Measurements from ENCODE around the gene RNF103. TPM values are rescaled to one million over a fixed set of nuclear protein-coding genes. Genes with fewer than 3 reads are reported as not detected.

RNF103 gene
- total and polyA plus RNA-seq, 2 donors (not counting 1 experiment from before 2014, with no cell fraction given), result 20.3 to 20.9 TPM

GRCh38 chr2:86622519-86623042 lies 1.1 kb downstream of the RNF103 start:
- no peaks in the 10 kb centered on the region for H3K27me3 ChIP-seq (ENCODE audit: control insufficient read depth, insufficient read depth, low read length)
- H3K9me3 ChIP-seq (ENCODE audit: control insufficient read depth, insufficient read depth, low read depth, low read length), result no peaks in the 10 kb centered on the region
- H3K27ac ChIP-seq (ENCODE audit: insufficient read depth, low read length), result peak overlapping the region; percentile 78
- DNase-seq (ENCODE audit: low read depth in 2 of 2), result peak; percentile 16 to 28
- H3K4me3 ChIP-seq (replicated peaks in 1 of 4; ENCODE audit: control extremely low read depth in 1 of 4, insufficient read depth in 1 of 4, low read depth in 3 of 4, low read length in 4 of 4), result peak overlapping the region; percentile 69 to 95 (median 80)
- H3K4me1 ChIP-seq (ENCODE audit: control insufficient read depth, extremely low read depth, insufficient read depth, low read length), result no peaks in the 10 kb centered on the region
- H4K20me1 ChIP-seq (ENCODE audit: control insufficient read depth, extremely low read depth, insufficient read depth, low read length), result no peaks in the 10 kb centered on the region
- H2AFZ ChIP-seq (ENCODE audit: low read length), result peak overlapping the region; percentile 67
- H3K79me2 ChIP-seq (ENCODE audit: control insufficient read depth, insufficient read depth, low read length), result peaks cover 17% of the 10 kb centered on the region
- TF ChIP-seq, protein P1, sequence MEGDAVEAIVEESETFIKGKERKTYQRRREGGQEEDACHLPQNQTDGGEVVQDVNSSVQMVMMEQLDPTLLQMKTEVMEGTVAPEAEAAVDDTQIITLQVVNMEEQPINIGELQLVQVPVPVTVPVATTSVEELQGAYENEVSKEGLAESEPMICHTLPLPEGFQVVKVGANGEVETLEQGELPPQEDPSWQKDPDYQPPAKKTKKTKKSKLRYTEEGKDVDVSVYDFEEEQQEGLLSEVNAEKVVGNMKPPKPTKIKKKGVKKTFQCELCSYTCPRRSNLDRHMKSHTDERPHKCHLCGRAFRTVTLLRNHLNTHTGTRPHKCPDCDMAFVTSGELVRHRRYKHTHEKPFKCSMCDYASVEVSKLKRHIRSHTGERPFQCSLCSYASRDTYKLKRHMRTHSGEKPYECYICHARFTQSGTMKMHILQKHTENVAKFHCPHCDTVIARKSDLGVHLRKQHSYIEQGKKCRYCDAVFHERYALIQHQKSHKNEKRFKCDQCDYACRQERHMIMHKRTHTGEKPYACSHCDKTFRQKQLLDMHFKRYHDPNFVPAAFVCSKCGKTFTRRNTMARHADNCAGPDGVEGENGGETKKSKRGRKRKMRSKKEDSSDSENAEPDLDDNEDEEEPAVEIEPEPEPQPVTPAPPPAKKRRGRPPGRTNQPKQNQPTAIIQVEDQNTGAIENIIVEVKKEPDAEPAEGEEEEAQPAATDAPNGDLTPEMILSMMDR (conservative IDR thresholded peaks at IDR 0.05 in 1 of 2, IDR thresholded peaks at IDR 0.05 in 1 of 2; ENCODE audit: low read depth in 1 of 2, low read length in 2 of 2), result no peak
- TF ChIP-seq EZH2 (IDR thresholded peaks at IDR 0.05; ENCODE audit: low read length, missing control alignments), result no peak
- H3K9ac ChIP-seq (ENCODE audit: insufficient read depth, low read length), result peak overlapping the region; percentile 93
- peak overlapping the region; percentile 74 for H3K4me2 ChIP-seq (ENCODE audit: extremely low read depth, insufficient read depth, low read length)
- H3K36me3 ChIP-seq (ENCODE audit: control insufficient read depth, insufficient read depth, low read length), result peaks cover 2% of the 10 kb centered on the region

GRCh38 chr2:86621280-86621943 lies 2.3 kb downstream of the RNF103 start:
- Histone ChIP-seq H4K20me1 (ENCODE audit: control insufficient read depth, extremely low read depth, insufficient read depth, low read length) (no peaks in the 10 kb centered on the region), H3K4me2 (ENCODE audit: extremely low read depth, insufficient read depth, low read length) (peak overlapping the region; percentile 74), H3K27me3 (ENCODE audit: control insufficient read depth, insufficient read depth, low read length) (no peaks in the 10 kb centered on the region), H3K4me1 (ENCODE audit: control insufficient read depth, extremely low read depth, insufficient read depth, low read length) (no peaks in the 10 kb centered on the region), H2AFZ (ENCODE audit: low read length) (peak overlapping the region; percentile 12), H3K9ac (ENCODE audit: insufficient read depth, low read length) (no peak overlapping the region), H3K27ac (ENCODE audit: insufficient read depth, low read length) (peak overlapping the region; percentile 20), H3K4me3 (replicated peaks in 1 of 4; ENCODE audit: control extremely low read depth in 1 of 4, insufficient read depth in 1 of 4, low read depth in 3 of 4, low read length in 4 of 4) (peak overlapping the region; percentile 69 to 95 (median 80)), H3K79me2 (ENCODE audit: control insufficient read depth, insufficient read depth, low read length) (peaks cover 17% of the 10 kb centered on the region), H3K36me3 (ENCODE audit: control insufficient read depth, insufficient read depth, low read length) (peaks cover 2% of the 10 kb centered on the region), H3K9me3 (ENCODE audit: control insufficient read depth, insufficient read depth, low read depth, low read length) (no peaks in the 10 kb centered on the region)
- no peak for TF ChIP-seq EZH2 (IDR thresholded peaks at IDR 0.05; ENCODE audit: low read length, missing control alignments)
- TF ChIP-seq, protein P1 (conservative IDR thresholded peaks at IDR 0.05 in 1 of 2, IDR thresholded peaks at IDR 0.05 in 1 of 2; ENCODE audit: low read depth in 1 of 2, low read length in 2 of 2), result no peak
- peak; percentile 18 to 23 for DNase-seq (ENCODE audit: low read depth in 2 of 2)

DNA sequence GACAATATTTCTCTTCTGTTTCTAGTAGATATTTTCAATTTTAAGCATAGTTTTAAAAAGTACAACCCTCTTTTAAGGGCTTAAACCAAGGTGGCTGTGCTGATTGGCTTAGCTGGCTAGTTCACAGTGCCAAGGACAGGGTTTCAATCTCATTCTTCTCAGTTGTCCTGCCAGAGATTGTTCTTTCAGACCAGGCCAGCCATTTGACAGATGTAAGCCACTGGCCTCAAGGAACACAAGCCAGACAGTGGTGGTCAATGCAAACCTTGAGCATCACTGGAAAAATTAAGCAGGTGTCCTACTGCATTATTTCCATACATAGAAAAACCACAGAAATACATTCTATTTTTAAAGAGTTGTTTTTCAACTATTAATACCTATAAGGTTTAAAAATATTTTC lies 5.9 kb downstream of the RNF103 start:
- H3K27ac ChIP-seq (ENCODE audit: insufficient read depth, low read length), result no peak overlapping the region
- H3K9me3 ChIP-seq (ENCODE audit: control insufficient read depth, insufficient read depth, low read depth, low read length), result no peaks in the 10 kb centered on the region
- H4K20me1 ChIP-seq (ENCODE audit: control insufficient read depth, extremely low read depth, insufficient read depth, low read length), result no peaks in the 10 kb centered on the region
- H3K4me3 ChIP-seq (replicated peaks in 1 of 4; ENCODE audit: control extremely low read depth in 1 of 4, insufficient read depth in 1 of 4, low read depth in 3 of 4, low read length in 4 of 4), result no peak overlapping the region
- no peaks in the 10 kb centered on the region for H3K27me3 ChIP-seq (ENCODE audit: control insufficient read depth, insufficient read depth, low read length)
- no peak overlapping the region for H3K9ac ChIP-seq (ENCODE audit: insufficient read depth, low read length)
- no peak for TF ChIP-seq EZH2 (IDR thresholded peaks at IDR 0.05; ENCODE audit: low read length, missing control alignments)
- TF ChIP-seq, protein P1 (conservative IDR thresholded peaks at IDR 0.05 in 1 of 2, IDR thresholded peaks at IDR 0.05 in 1 of 2; ENCODE audit: low read depth in 1 of 2, low read length in 2 of 2), result no peak
- H3K4me2 ChIP-seq (ENCODE audit: extremely low read depth, insufficient read depth, low read length), result no peak overlapping the region
- H3K36me3 ChIP-seq (ENCODE audit: control insufficient read depth, insufficient read depth, low read length), result peaks cover 2% of the 10 kb centered on the region
- no peak for DNase-seq (ENCODE audit: low read depth in 2 of 2)
- H3K79me2 ChIP-seq (ENCODE audit: control insufficient read depth, insufficient read depth, low read length), result peaks cover 17% of the 10 kb centered on the region
- H2AFZ ChIP-seq (ENCODE audit: low read length), result no peak overlapping the region
- H3K4me1 ChIP-seq (ENCODE audit: control insufficient read depth, extremely low read depth, insufficient read depth, low read length), result no peaks in the 10 kb centered on the region

Measured in fibroblast of lung (primary cell).